HG03103 (cell line): ENCODE results near the gene NMNAT2.
"Not testable (repeated sequence)": the region's sequence is repeated elsewhere in the genome, so short reads cannot be mapped to it uniquely, and the experiment has no call there.

Experiments used
- ATAC-seq: cut with Tn5 transposase; IDR thresholded peaks from one replicate; pipeline ENCODE4 v1.9.1; 2021; ENCODE audit warnings: low read depth; ENCODE audit not compliant: unreplicated experiment

Gene NMNAT2

DNA sequence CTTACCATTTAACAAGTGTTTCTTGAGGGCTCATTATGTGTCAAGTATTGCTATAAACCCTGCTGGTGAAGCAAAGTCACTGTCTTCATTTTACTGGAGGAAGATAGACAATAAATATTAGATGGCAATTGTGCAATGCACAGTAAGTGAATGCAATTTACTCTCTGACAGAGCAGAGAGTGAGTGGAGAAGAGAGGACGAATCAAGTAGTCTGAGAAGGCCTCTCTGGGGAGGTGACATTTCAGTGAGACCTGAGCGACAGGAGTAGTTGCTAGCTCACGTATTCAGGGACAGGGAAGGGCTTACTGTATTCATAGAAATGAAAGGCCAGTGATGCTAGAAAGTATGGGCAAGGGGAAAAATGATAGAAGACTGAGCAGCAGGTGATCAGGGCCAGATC, 1.2 kb upstream of the NMNAT2 start:
- ATAC-seq = no peak

DNA sequence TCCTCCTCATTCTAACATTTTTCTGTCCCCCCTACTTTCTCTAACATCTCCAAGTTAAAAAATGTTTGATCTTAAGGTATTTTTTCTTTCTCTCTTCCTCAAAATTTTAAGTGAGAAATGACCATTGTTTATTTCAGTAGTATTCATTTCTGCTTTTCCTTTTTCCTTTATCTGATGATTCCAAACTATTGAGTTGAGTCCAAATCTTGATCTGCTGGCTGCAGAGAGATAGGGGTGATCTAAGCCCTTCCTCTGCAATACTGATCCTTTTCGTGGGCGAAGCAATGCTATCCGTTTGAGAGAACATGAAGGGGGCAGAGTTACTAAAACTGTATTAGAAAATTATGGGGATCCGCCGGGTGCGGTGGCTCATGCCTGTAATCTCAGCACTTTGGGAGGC, 516 bp upstream of the NMNAT2 start:
- ATAC-seq = no peak

- no peak for ATAC-seq
Observed at GRCh38 chr1:183416850-183417771, 1.1 kb downstream of the NMNAT2 start.

- no peak for ATAC-seq
Observed at GRCh38 chr1:183414365-183414764, 3.8 kb downstream of the NMNAT2 start.

GRCh38 chr1:183411091-183411490, 7.1 kb downstream of the NMNAT2 start:
- ATAC-seq = no peak

DNA sequence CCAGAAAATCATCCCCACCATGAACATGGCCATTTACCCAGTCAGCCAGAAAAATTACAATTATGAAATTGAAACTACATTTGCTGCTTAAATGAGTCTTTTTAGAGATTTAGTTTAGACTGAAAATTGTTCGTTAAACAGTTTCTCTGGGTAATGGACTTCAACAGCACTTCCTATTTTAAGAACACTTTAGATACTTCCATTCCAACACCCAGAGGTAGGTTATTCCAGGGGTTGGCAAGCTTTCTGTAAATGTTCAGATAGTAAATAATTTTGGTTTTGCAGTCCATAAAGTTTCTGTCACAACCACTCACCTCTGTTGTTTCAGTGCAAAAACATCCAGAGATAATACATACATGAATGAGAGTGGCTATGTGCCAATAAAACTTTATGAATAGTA, 10.2 kb downstream of the NMNAT2 start:
- no peak for ATAC-seq

GRCh38 chr1:183407474-183407873, 10.7 kb downstream of the NMNAT2 start:
- no peak for ATAC-seq

DNA sequence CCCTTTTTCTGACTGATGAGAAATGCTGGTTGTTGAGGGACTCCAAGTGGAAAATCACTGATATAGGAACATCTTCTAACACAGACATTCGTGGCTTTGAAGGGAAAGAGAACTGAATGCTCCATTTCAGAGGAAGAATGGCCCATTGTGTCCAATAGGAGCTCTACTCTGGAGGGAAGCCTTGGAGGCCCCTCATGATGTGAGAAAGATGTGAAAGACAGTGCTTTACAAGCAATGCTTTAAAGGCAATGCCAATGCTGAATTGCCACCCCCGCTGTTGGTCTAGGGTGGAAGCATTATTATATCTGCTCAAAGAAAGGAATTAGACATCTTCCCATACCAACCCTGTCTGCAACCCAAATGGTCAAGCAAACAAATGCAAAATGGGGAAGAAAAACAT, 13.7 kb downstream of the NMNAT2 start:
- ATAC-seq = no peak

DNA sequence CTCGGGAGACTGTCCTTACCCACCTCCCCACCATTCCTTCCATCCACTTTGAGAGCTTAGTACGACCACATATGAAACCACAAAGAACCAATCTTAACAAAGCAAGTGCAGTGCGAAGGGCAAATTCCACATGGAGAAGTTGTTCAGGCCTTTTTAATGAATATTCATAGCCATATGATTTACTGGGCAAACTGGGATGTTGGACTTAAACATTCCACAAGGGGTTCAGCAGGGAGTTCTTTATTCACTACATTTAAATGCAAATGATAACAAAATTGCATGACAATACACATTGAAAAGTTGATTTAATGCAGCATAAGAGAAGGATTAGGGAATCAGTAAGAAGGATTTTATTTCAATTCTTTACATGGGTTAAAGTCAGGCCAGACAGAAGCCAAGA, 14.7 kb downstream of the NMNAT2 start:
- no peak for ATAC-seq

DNA sequence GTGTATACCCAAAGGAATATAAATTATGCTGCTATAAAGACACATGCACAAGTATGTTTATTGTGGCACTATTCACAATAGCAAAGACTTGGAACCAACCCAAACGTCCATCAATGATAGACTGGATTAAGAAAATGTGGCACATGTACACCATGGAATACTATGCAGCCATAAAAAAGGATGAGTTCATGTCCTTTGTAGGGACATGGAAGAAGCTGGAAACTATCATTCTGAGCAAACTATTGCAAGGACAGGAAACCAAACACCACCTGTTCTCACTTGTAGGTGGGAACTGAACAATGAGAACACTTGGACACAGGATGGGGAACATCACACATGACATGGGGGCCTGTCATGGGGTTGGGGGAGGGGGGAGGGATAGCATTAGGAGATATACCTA, 16.6 kb downstream of the NMNAT2 start:
- ATAC-seq = not testable (repeated sequence)

DNA sequence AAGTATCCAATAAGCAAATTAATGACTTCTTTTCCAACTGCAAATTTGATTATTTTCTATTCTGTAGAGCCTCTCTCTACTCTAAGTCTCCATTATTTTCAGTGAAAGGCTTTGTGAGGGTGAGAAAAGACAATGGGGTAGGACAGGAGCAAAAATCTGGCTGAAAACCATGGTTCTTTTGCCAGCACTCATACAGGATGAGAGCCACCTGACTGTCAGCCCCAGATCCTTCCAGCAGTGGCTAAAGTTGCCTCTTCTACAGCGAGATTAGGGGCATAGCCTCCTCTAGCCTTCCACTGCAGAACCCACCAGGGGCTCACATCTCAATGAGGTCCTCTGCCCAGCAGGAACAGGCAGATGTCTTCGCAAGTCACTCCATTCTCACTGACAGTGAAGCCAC, 23.7 kb downstream of the NMNAT2 start:
- ATAC-seq = no peak

DNA sequence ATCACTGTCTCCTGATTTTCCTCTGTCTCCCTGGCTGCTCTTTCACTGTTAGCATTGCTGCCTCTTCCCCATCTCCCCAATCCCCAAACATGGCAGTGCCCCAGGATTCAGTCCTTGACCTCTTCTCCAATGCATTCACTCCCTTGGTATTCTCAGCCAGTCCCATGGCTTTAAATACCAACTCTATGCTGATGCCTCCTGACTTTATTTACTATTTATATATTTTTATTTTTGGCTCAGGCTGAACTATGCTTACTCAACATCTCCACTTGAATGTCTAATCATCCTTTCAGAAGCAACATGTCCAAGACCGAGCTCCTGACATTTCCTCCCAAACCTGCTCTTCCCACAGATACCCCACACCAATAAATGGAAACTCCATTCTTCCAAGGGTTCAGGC, 26.3 kb downstream of the NMNAT2 start:
- no peak for ATAC-seq

DNA sequence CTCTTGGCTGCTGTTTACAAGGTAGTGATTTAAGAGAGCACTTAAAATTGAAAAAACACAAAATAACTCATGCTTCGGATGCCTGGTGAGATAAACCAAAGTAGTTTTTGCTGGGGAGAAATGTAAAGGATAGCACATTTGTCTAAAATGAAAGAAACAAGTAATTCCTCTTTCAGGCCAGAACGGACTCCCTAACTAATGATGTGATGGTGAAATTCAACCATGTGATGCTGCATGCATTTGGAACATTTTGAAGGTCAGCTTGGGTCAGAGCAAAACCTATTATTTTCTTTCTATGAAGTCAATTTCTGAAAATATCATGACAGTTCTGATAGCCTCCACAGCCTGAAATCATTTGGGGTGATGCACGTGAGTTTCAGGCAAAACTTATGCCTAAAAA, 27.6 kb downstream of the NMNAT2 start:
- no peak for ATAC-seq

GRCh38 chr1:183388735-183389134, 29.4 kb downstream of the NMNAT2 start:
- ATAC-seq = no peak

DNA sequence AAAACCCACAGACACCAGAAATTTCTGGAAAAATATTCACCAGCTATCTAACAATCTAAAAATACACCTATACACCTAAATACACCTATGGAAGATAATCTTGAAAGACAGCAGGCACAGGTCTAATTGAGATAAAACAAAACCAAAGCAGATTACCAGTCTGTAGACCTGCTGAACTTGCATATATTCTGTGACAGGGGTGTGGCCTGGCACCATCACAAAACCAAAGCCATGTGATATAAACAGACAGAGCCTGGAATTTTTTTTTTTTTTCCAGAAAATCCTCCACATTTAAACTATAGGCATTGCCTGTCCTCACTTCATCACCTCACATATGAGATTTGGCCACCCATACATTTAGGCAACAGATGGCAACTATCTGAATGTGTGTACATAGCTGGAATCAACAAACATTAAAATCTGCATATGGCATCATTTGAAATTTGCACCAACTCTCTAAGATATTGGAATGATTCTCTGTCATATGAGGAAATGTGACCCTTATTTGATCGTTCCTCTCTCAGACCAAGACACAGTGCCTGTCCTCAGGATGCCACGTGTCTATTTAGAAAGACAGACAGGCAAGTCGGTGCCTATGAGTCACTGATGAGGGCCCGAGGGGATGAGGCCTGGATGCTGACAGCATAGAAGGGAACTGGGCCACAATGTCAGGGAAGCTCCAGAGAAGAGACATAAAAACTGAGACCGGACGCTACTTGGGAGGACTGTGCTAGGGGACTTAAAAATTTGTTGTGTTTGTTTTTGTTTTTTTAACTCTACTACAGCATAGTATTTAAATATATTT, 32.6 kb downstream of the NMNAT2 start:
- no peak for ATAC-seq

GRCh38 chr1:183379951-183380350, 38.2 kb downstream of the NMNAT2 start:
- no peak for ATAC-seq

- no peak for ATAC-seq
Observed at GRCh38 chr1:183375381-183375780, 42.8 kb downstream of the NMNAT2 start.

DNA sequence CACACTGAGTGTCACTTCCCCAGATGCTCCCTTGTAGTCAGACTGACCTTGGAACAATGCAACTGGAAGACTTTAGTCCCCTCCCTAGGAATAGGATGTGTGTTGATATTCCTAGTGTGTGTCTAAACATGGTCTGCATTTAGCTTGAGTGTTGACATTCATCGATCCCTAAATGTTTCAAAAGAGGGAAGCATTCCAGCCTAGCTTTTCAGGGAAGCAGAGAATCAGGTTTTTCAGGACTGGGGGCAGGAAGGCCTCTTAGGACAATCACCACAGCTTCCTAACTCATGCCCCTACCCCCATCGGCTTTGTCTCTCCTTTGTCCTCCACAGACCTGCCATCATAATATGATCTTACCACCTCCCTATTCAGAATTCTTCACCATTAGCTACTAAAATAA, 43.4 kb downstream of the NMNAT2 start:
- ATAC-seq = no peak

DNA sequence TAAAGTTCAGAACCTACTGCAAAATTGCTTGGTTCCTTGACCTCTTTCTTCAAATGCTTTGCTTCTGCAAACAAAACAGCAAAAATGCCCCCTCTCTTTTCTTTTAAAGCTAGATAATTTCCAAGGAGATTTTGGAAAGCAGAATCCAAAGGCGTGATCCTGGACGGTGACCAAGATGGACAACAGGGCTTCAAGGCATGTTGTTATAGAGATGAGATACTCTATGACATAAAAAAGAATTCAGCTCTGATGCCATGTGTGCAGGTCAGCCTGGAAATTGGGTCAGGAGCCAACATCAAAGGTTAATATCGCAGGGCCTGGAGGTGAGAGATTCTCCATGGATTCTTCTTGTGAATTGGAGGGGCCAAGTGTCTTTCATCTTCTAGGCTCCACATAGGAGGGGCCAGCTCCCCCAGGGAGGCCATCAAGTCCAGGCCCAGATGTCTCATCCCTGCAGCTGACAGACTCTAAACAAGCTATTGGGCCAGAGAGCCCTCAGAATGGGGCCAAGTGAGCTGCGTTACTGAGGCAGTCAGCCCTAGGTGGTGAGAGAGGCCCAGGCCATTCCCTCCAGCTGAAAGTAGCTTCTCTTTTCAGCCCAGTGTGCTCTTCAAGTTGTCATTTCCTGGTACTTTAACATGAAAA, 45.5 kb downstream of the NMNAT2 start:
- no peak for ATAC-seq

- ATAC-seq = no peak
Observed at GRCh38 chr1:183370399-183371058, 47.7 kb downstream of the NMNAT2 start.
